DND-41 (cell line): ENCODE results near the gene GRM3.

ENCODE experiments used
- ATAC-seq: fragments of 200-7000 bp; cut with Tn5 transposase; 3 replicates; pipeline ENCODE4 v1.9.1; 2021; ENCODE audit warnings: low read depth; ENCODE audit not compliant: insufficient read depth
- DNase-seq: peaks from one replicate; pipeline ENCODE4 v3.0.0-alpha.2; 2020
- H2AFZ ChIP-seq: 2 replicates; pipeline ENCODE4 v1.6.0; 2012; ENCODE audit warnings: low read depth, low read length
- H3K27ac ChIP-seq: 2 replicates; pipeline ENCODE4 v1.5.1; 2012; ENCODE audit warnings: low read length, inconsistent platforms
- H3K27me3 ChIP-seq: fragments of 200-600 bp; sonication (generic); 2 replicates; pipeline ENCODE4 v1.6.0; 2012; ENCODE audit warnings: low read length, mild to moderate bottlenecking, inconsistent platforms; ENCODE audit not compliant: insufficient read depth, poor library complexity
- H3K36me3 ChIP-seq: 2 replicates; pipeline ENCODE4 v1.5.1; 2012; ENCODE audit warnings: low read length, inconsistent platforms; ENCODE audit not compliant: insufficient read depth
- H3K4me1 ChIP-seq: 2 replicates; pipeline ENCODE4 v1.5.1; 2012; ENCODE audit warnings: mild to moderate bottlenecking, low read length; ENCODE audit not compliant: insufficient read depth
- H3K4me2 ChIP-seq: 2 replicates; pipeline ENCODE4 v1.6.0; 2012; ENCODE audit warnings: mild to moderate bottlenecking, moderate library complexity, low read length, inconsistent platforms; ENCODE audit not compliant: insufficient read depth
- H3K4me3 ChIP-seq, 2 experiments: fragments of 200-600 bp in 1 of 2; shearing (Covaris generic) in 1 of 2; 2 replicates each; pipeline ENCODE4 v1.5.1; 2012 to 2016; ENCODE audit warnings: inconsistent platforms in 2 of 2, low read length in 2 of 2, mild to moderate bottlenecking in 2 of 2, low read depth in 1 of 2, moderate library complexity in 1 of 2
- H3K79me2 ChIP-seq: 2 replicates; pipeline ENCODE4 v1.6.0; 2012; ENCODE audit warnings: low read length, inconsistent platforms; ENCODE audit not compliant: insufficient read depth
- H3K9ac ChIP-seq: 2 replicates; pipeline ENCODE4 v1.6.0; 2012; ENCODE audit warnings: low read depth, mild to moderate bottlenecking, inconsistent platforms, low read length, moderate library complexity
- H3K9me3 ChIP-seq: 2 replicates; pipeline ENCODE4 v1.5.1; 2012; ENCODE audit warnings: low read length, moderate library complexity, mild to moderate bottlenecking, inconsistent platforms; ENCODE audit not compliant: insufficient read depth, severe bottlenecking
- H4K20me1 ChIP-seq: 2 replicates; pipeline ENCODE4 v1.6.0; 2012; ENCODE audit warnings: low read length; ENCODE audit not compliant: insufficient read depth
- EZH2 ChIP-seq: IDR thresholded peaks from 3 replicates; pipeline ENCODE4 v1.6.1; 2012; ENCODE audit warnings: borderline replicate concordance, low read depth, mild to moderate bottlenecking, moderate library complexity, low read length, inconsistent platforms; ENCODE audit not compliant: severe bottlenecking
- TF ChIP-seq, protein P1 (sequence below): IDR thresholded peaks from 2 replicates; pipeline ENCODE4 v1.5.1; 2012; ENCODE audit warnings: borderline replicate concordance, low read length, moderate library complexity, mild to moderate bottlenecking; ENCODE audit not compliant: poor library complexity, severe bottlenecking; ENCODE audit errors: extremely low read depth

Gene GRM3

DNA sequence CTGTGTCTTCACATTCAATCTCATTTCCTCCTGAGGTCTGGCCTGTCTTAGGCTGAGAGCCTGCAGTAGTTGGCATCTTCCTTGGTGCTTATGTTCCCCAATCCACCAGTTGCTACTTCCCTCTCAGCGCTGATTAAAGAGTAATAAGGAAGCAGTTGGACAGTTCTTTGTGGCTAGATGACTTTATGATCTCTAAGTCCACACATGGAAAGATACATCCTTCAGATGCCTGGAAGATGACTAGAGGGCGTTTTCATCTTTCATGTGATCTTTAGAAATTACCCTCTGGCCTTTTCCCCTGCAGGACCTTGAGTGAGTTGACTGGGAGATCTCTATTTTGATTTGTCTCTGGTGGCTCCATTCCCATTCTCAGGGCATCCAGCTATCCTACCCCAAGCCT lies 204.5 kb downstream of the GRM3 start:
- Histone ChIP-seq H3K4me3 (no peak overlapping the region), H3K79me2 (no peaks in the 10 kb centered on the region), H4K20me1 (no peaks in the 10 kb centered on the region), H2AFZ (no peak overlapping the region), H3K27ac (no peak overlapping the region), H3K36me3 (no peaks in the 10 kb centered on the region), H3K9me3 (no peaks in the 10 kb centered on the region), H3K9ac (no peak overlapping the region), H3K4me2 (no peak overlapping the region), H3K4me1 (no peaks in the 10 kb centered on the region), H3K27me3 (no peaks in the 10 kb centered on the region)
- TF ChIP-seq, protein P1, sequence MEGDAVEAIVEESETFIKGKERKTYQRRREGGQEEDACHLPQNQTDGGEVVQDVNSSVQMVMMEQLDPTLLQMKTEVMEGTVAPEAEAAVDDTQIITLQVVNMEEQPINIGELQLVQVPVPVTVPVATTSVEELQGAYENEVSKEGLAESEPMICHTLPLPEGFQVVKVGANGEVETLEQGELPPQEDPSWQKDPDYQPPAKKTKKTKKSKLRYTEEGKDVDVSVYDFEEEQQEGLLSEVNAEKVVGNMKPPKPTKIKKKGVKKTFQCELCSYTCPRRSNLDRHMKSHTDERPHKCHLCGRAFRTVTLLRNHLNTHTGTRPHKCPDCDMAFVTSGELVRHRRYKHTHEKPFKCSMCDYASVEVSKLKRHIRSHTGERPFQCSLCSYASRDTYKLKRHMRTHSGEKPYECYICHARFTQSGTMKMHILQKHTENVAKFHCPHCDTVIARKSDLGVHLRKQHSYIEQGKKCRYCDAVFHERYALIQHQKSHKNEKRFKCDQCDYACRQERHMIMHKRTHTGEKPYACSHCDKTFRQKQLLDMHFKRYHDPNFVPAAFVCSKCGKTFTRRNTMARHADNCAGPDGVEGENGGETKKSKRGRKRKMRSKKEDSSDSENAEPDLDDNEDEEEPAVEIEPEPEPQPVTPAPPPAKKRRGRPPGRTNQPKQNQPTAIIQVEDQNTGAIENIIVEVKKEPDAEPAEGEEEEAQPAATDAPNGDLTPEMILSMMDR = no peak
- TF ChIP-seq EZH2 = no peak
- no peak for DNase-seq
- ATAC-seq = no peak

DNA sequence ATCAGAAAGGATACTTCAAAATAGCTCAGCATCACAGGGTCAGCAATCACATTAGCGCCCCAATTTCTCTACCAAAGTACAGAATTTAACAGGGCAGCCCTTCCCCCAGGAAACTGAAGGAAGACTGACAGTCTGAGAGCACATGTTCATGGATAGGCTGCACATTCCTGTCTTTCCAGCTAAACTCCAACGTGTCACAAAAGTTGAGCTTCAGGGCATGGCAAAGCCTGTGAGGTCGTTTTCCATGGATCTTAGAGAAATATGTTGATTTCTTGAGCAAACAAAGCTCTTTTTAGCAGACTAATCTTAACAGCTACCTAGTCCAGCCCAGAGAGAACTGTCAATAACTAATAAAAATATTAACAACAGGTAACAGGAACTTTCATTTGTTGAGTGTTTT lies 207.9 kb downstream of the GRM3 start:
- H3K4me3 ChIP-seq = no peak overlapping the region
- H3K79me2 ChIP-seq = no peaks in the 10 kb centered on the region
- no peak overlapping the region for H3K27ac ChIP-seq
- no peaks in the 10 kb centered on the region for H3K36me3 ChIP-seq
- TF ChIP-seq, protein P1 = no peak
- no peak for TF ChIP-seq EZH2
- no peaks in the 10 kb centered on the region for H3K27me3 ChIP-seq
- no peak overlapping the region for H3K9ac ChIP-seq
- no peaks in the 10 kb centered on the region for H3K9me3 ChIP-seq
- DNase-seq (no peak), ATAC-seq (no peak)
- H3K4me2 ChIP-seq = no peak overlapping the region
- H2AFZ ChIP-seq = no peak overlapping the region
- no peaks in the 10 kb centered on the region for H3K4me1 ChIP-seq
- H4K20me1 ChIP-seq = no peaks in the 10 kb centered on the region

- Histone ChIP-seq H3K9ac (no peak overlapping the region), H3K36me3 (no peaks in the 10 kb centered on the region), H3K4me1 (no peaks in the 10 kb centered on the region), H3K79me2 (no peaks in the 10 kb centered on the region), H3K4me3 (no peak overlapping the region), H3K27me3 (no peaks in the 10 kb centered on the region), H3K4me2 (no peak overlapping the region), H3K27ac (no peak overlapping the region), H3K9me3 (no peaks in the 10 kb centered on the region), H4K20me1 (no peaks in the 10 kb centered on the region), H2AFZ (no peak overlapping the region)
- no peak for TF ChIP-seq EZH2
- TF ChIP-seq, protein P1 = no peak
- ATAC-seq = no peak
- no peak for DNase-seq
These were observed 219.7 kb downstream of the GRM3 start for GRCh38 chr7:86863452-86863851.
